Endothelial cell of umbilical vein (primary cell): ENCODE data around the gene ZEB1.
"Not testable (repeated sequence)": the region's sequence is repeated elsewhere in the genome, so short reads cannot be mapped to it uniquely, and the experiment has no call there.

Experiments used
- CTCF ChIP-seq, 2 donors: IDR thresholded peaks; 1 replicate in 1 of 2; 2 replicates in 1 of 2; pipeline ENCODE4 v1.5.1; 2011; ENCODE audit warnings: low read length in 2 of 2, mild to moderate bottlenecking in 2 of 2, moderate library complexity in 2 of 2, control low read depth in 1 of 2, inconsistent platforms in 1 of 2, low read depth in 1 of 2; ENCODE audit not compliant: insufficient read depth in 1 of 2; ENCODE audit errors: extremely low read depth in 1 of 2
- EZH2 ChIP-seq: IDR thresholded peaks from 2 replicates; pipeline ENCODE4 v1.6.1; 2012; ENCODE audit warnings: borderline replicate concordance, low read depth, mild to moderate bottlenecking, moderate library complexity, low read length, inconsistent platforms; ENCODE audit not compliant: severe bottlenecking
- FOS ChIP-seq: IDR thresholded peaks from 2 replicates; pipeline ENCODE4 v1.6.1; 2011; ENCODE audit warnings: mild to moderate bottlenecking, low read length, moderate library complexity, borderline replicate concordance; ENCODE audit not compliant: insufficient read depth
- GATA2 ChIP-seq: IDR thresholded peaks from 2 replicates; pipeline ENCODE4 v1.7.0; 2011; ENCODE audit warnings: low read depth, mild to moderate bottlenecking, moderate library complexity, mixed read lengths, low read length; ENCODE audit not compliant: insufficient read length, insufficient read depth
- JUN ChIP-seq: IDR thresholded peaks from 2 replicates; pipeline ENCODE4 v1.6.1; 2011; ENCODE audit warnings: borderline replicate concordance, low read depth; ENCODE audit not compliant: insufficient read length, insufficient read depth
- MAX ChIP-seq: IDR thresholded peaks from 2 replicates; pipeline ENCODE4 v1.6.1; 2011; ENCODE audit not compliant: insufficient read depth, insufficient read length
- MYC ChIP-seq: IDR thresholded peaks from one replicate; pipeline ENCODE4 v1.6.1; 2011; ENCODE audit warnings: mild to moderate bottlenecking, low read depth, low read length
- POLR2A ChIP-seq: IDR thresholded peaks from 2 replicates; pipeline ENCODE4 v1.6.1; 2012; ENCODE audit warnings: low read depth, mild to moderate bottlenecking, control low read depth, low read length
- POLR2AphosphoS5 ChIP-seq: IDR thresholded peaks from 2 replicates; pipeline ENCODE4 v1.6.1; 2012; ENCODE audit warnings: low read depth, mild to moderate bottlenecking, control low read depth, low read length, moderate library complexity; ENCODE audit not compliant: insufficient read depth

- TF ChIP-seq CTCF (IDR thresholded peaks at IDR 0.05; ENCODE audit: extremely low read depth in 1 of 2, insufficient read depth in 1 of 2, low read depth in 1 of 2, low read length in 2 of 2); POLR2AphosphoS5; POLR2A; GATA2; EZH2; FOS; MAX; MYC; JUN: not testable (repeated sequence)
Observed at GRCh38 chr10:31412397-31412796, 93.4 kb downstream of the ZEB1 start.
